K562 (cell line): ENCODE measurements around the gene TXNL1. TPM values are rescaled to one million over a fixed set of nuclear protein-coding genes. Genes with fewer than 3 reads are reported as not detected.

Source experiments
- ATAC-seq: fragments of 200-7000 bp; cut with Tn5 transposase; 3 replicates; pipeline ENCODE4 v1.9.1; 2020; ENCODE audit warnings: moderate library complexity
- BruUV-seq: library from RNA; stranded (reverse); fragments of 400-500 nt; replicated peaks from 2 replicates; lab custom pipeline; 2021; lab: Mats Ljungman, UMichigan
- CTCF ChIA-PET: fragments of 300-600 bp; formaldehyde crosslinking; extraction: SDS; loops from one replicate; lab custom pipeline; 2021; ENCODE audit warnings: low intra/inter-chr PET ratio; lab: Yijun Ruan, JAX
- POLR2A ChIA-PET: fragments of 300-600, 350-650 bp; sonication (Branson Sonifier 250); formaldehyde crosslinking; extraction: SDS; loops from one replicate; lab custom pipeline; 2021; ENCODE audit warnings: antibody characterized with exemption, inconsistent platforms; lab: Yijun Ruan, JAX
- DNase-seq, 4 experiments: peaks; one replicate each; pipeline versions ENCODE4 v3.0.0 to v3.0.0-alpha.2; 2011 to 2018; ENCODE audit warnings: low spot score in 3 of 4, mixed read lengths in 3 of 4; ENCODE audit errors: extremely low read depth in 1 of 4
- FAIRE-seq: peaks from 2 replicates; lab custom pipeline; 2011; peaks lifted over from hg19 to GRCh38; lab: Jason Lieb, UNC
- H2AFZ ChIP-seq: 2 replicates; pipeline ENCODE4 v1.6.0; 2011; ENCODE audit warnings: low read depth, low read length, control low read depth, inconsistent platforms
- H3K27ac ChIP-seq: fragments of 200-600 bp; 3 replicates; pipeline ENCODE4 v1.8.0; 2011; ENCODE audit warnings: low read depth, mild to moderate bottlenecking, control low read depth, inconsistent platforms, low read length, moderate library complexity, mixed read lengths; ENCODE audit errors: extremely low read depth
- H3K27me3 ChIP-seq, 2 experiments: fragments of 300-600 bp in 1 of 2; 2 replicates in 1 of 2; 3 replicates in 1 of 2; pipeline versions ENCODE4 v1.6.0 to v1.8.0; 2011; ENCODE audit warnings: inconsistent platforms in 2 of 2, low read length in 2 of 2, mild to moderate bottlenecking in 1 of 2, mixed read lengths in 1 of 2, moderate library complexity in 1 of 2; ENCODE audit not compliant: control insufficient read depth in 2 of 2, insufficient read depth in 2 of 2
- H3K36me3 ChIP-seq: fragments of 300-600 bp; 3 replicates; pipeline ENCODE4 v1.8.0; 2011; ENCODE audit warnings: mild to moderate bottlenecking, low read length, inconsistent platforms; ENCODE audit not compliant: control insufficient read depth, insufficient read depth
- H3K4me1 ChIP-seq, 2 experiments: fragments of 200-600 bp in 1 of 2; replicated peaks in 1 of 2; 2 replicates in 1 of 2; 3 replicates in 1 of 2; pipeline versions ENCODE4 v1.5.1 to v1.8.0; 2011; ENCODE audit warnings: inconsistent platforms in 2 of 2, low read length in 2 of 2, mild to moderate bottlenecking in 1 of 2, mixed read lengths in 1 of 2, moderate library complexity in 1 of 2; ENCODE audit not compliant: control insufficient read depth in 2 of 2, insufficient read depth in 2 of 2
- H3K4me2 ChIP-seq: 2 replicates; pipeline ENCODE4 v1.6.1; 2011; ENCODE audit warnings: low read length, control low read depth, inconsistent platforms, mixed read lengths; ENCODE audit not compliant: insufficient read depth
- H3K4me3 ChIP-seq: fragments of 200-600 bp; sonication (generic), shearing (Covaris generic); 2 replicates; pipeline ENCODE4 v1.5.1; 2016; ENCODE audit warnings: control low read depth, inconsistent platforms
- H3K79me2 ChIP-seq: fragments of 200-600 bp; 3 replicates; pipeline ENCODE4 v1.8.0; 2011; ENCODE audit warnings: low read length, inconsistent platforms; ENCODE audit not compliant: control insufficient read depth, insufficient read depth
- H3K9ac ChIP-seq, 2 experiments: 2 replicates each; pipeline versions ENCODE4 v1.6.0 to v1.6.1; 2011; ENCODE audit warnings: low read depth in 2 of 2, low read length in 2 of 2, control low read depth in 1 of 2, inconsistent platforms in 1 of 2, mild to moderate bottlenecking in 1 of 2, mixed read lengths in 1 of 2; ENCODE audit not compliant: insufficient read depth in 1 of 2
- H3K9me1 ChIP-seq: one replicate; pipeline ENCODE4 v1.6.0; 2011; ENCODE audit warnings: inconsistent platforms, mild to moderate bottlenecking, low read length, moderate library complexity; ENCODE audit not compliant: control insufficient read depth, insufficient read depth
- H3K9me3 ChIP-seq: replicated peaks from 2 replicates; pipeline ENCODE4 v1.5.1; 2011; ENCODE audit warnings: low read depth, low read length, inconsistent platforms; ENCODE audit not compliant: control insufficient read depth, insufficient read depth
- H4K20me1 ChIP-seq: replicated peaks from 2 replicates; pipeline ENCODE4 v1.6.1; 2011; ENCODE audit warnings: low read length, inconsistent platforms, mixed read lengths; ENCODE audit not compliant: control insufficient read depth, insufficient read depth
- CBX5 ChIP-seq: IDR thresholded peaks from 2 replicates; pipeline ENCODE4 v1.6.1; 2014; ENCODE audit warnings: low read depth, borderline replicate concordance
- CCAR2 ChIP-seq: fragments of 200-400 bp; formaldehyde crosslinking; IDR thresholded peaks from 2 replicates; pipeline ENCODE4 v1.6.1; 2017; ENCODE audit warnings: mild to moderate bottlenecking, low read depth, low read length
- GABPB2 ChIP-seq: fragments of 250-450 bp; sonication (Bioruptor Pico); conservative IDR thresholded peaks from 2 replicates; pipeline ENCODE4 v1.5.1; 2021; ENCODE audit warnings: mild to moderate bottlenecking
- HMBOX1 ChIP-seq: sonication (generic); IDR thresholded peaks from 2 replicates; pipeline ENCODE4 v1.6.1; 2016
- NCOA1 ChIP-seq: fragments of 450-650 bp; IDR thresholded peaks from 2 replicates; pipeline ENCODE4 v1.6.1; 2016; ENCODE audit warnings: low read depth
- NR2C2 ChIP-seq, 2 experiments: fragments of 200-800 bp in 1 of 2; sonication (Bioruptor generic) in 1 of 2; sonication (generic) in 1 of 2; formaldehyde crosslinking in 1 of 2; IDR thresholded peaks; 2 replicates each; pipeline versions ENCODE4 v1.6.1 to v1.8.0; 2016 to 2022; ENCODE audit warnings: mild to moderate bottlenecking in 1 of 2, missing compliant biosample characterization in 1 of 2, missing genetic modification characterization in 1 of 2, missing genetic modification reagents in 1 of 2
- NR4A1 ChIP-seq, 2 experiments: fragments of 250-450 bp in 1 of 2; fragments of 450-650 bp in 1 of 2; sonication (Bioruptor Pico) in 1 of 2; IDR thresholded peaks; 2 replicates each; pipeline versions ENCODE4 v1.4.0 to v1.6.1; 2016 to 2020; ENCODE audit warnings: mild to moderate bottlenecking in 2 of 2, missing compliant biosample characterization in 1 of 2, missing genetic modification characterization in 1 of 2, moderate library complexity in 1 of 2
- STAG1 ChIP-seq: sonication (generic); formaldehyde crosslinking; IDR thresholded peaks from 2 replicates; pipeline ENCODE4 v1.5.0; 2020; ENCODE audit warnings: missing genetic modification reagents, borderline replicate concordance
- THRB ChIP-seq: fragments of 450-650 bp; formaldehyde crosslinking; conservative IDR thresholded peaks from 2 replicates; pipeline ENCODE4 v1.4.0; 2022; ENCODE audit warnings: mild to moderate bottlenecking, missing genetic modification characterization
- ZBTB12 ChIP-seq: fragments of 250-450 bp; sonication (Bioruptor Pico); IDR thresholded peaks from 2 replicates; pipeline ENCODE4 v1.4.0; 2020
- WGBS: fragments of 100-300 bp; shearing (Covaris generic); methylation state at CpG from one replicate; pipeline ENCODE4 v1.1.6; 2016; ENCODE audit warnings: low coverage, mixed read lengths; ENCODE audit not compliant: insufficient coverage; ENCODE audit errors: missing lambda C conversion rate; 5-methylcytosine and 5-hydroxymethylcytosine counted together
- in situ Hi-C: fragments of 300-500 bp; cut with MboI; formaldehyde crosslinking; loops from 4 replicates; pipeline ENCODE4 v1.15.0; 2018; ENCODE audit warnings: inconsistent platforms, mixed read lengths
- intact Hi-C: fragments of 100-400 bp; cut with micrococcal nuclease; formaldehyde crosslinking; loops from 2 replicates; pipeline ENCODE4 v1.14.2; 2022
- polyA plus RNA-seq, 8 experiments: library from polyadenylated mRNA; depleted of rRNA in 4 of 8; stranded (reverse) in 5 of 8; unstranded in 3 of 8; fragments of >200 nt; fragmentation: Nextera tagmentation in 2 of 8; fragmentation: Illumina TruSeq in 1 of 8; extraction: Ambion mirVana in 2 of 8; extraction: Trizol in 1 of 8; gene quantifications; 2 replicates each; pipeline versions ENCODE4 v1.2.1 to v1.2.3, GENCODE V29; 2011 to 2014; ENCODE audit warnings: inconsistent platforms in 1 of 8, missing spikeins in 1 of 8
- total RNA-seq, 7 experiments: library from RNA; depleted of rRNA in 6 of 7; stranded (reverse); fragments of >200 nt in 6 of 7; fragmentation: Illumina TruSeq in 2 of 7; extraction: Trizol in 2 of 7; gene quantifications; 2 replicates each; pipeline versions ENCODE4 v1.2.1 to v1.2.3, GENCODE V29; 2011 to 2021; ENCODE audit warnings: low replicate concordance in 1 of 7

TXNL1 gene
- total and polyA plus RNA-seq, 9 of the 15 experiments (the other 6 are each of a cell fraction or from before 2014, with no cell fraction given): 45.4 to 103 (median 65.7) TPM

- TF ChIP-seq THRB: no peak
Observed at GRCh38 chr18:56649996-56650395, 11.6 kb upstream of the TXNL1 start (continued).

- ChIA-PET CTCF (no interaction called here), POLR2A (interaction anchor here (0.6 to 1.0 kb wide), 4 partner anchors 10 to 1715 kb away, joined by 3 to 5 read pairs (median 3); no protein-coding TSS in a partner anchor)
- in situ Hi-C loops: no loop called here
- H3K4me2 ChIP-seq: peak overlapping the region; percentile 52; the same call in 1 of the 2 replicates
- BruUV-seq: no TSS peak
- H3K79me2 ChIP-seq: peaks cover 18% of the 10 kb centered on the region
- peak; percentile 32 for FAIRE-seq
- peak; percentile 88 for TF ChIP-seq HMBOX1
- TF ChIP-seq NCOA1: no peak
- no peak for TF ChIP-seq CBX5
- no peak for TF ChIP-seq NR4A1 (CRISPR knock-in tag; IDR thresholded peaks at IDR 0.05)
- TF ChIP-seq NR4A1 (tag; IDR thresholded peaks at IDR 0.05): 0 out of 2 replicates have a peak, but pooled peaks have one; percentile 21
- TF ChIP-seq GABPB2 (CRISPR knock-in tag): no peak
- TF ChIP-seq CCAR2: no peak
- TF ChIP-seq ZBTB12 (CRISPR knock-in tag): no peak
- TF ChIP-seq STAG1: no peak
- no peak for TF ChIP-seq NR2C2 (CRISPR knock-in tag; IDR thresholded peaks at IDR 0.05)
- no peak for TF ChIP-seq NR2C2 (tag; IDR thresholded peaks at IDR 0.05)
- no peaks in the 10 kb centered on the region for H4K20me1 ChIP-seq
- H3K4me1 ChIP-seq: peaks cover 0 to 23% of the 10 kb centered on the region in 2 experiments; a peak in 3 of 5 replicates
- H2AFZ ChIP-seq: peak overlapping the region; percentile 86
- no peaks in the 10 kb centered on the region for H3K9me3 ChIP-seq
- H3K4me3 ChIP-seq: no peak overlapping the region
- peak in 1 of 4 experiments; percentile 17 for DNase-seq
- intact Hi-C loops: loop anchor here (5.0 kb wide), 1 partner anchor 54 kb away; no protein-coding TSS in a partner anchor
- H3K27me3 ChIP-seq: no peaks in the 10 kb centered on the region
- ATAC-seq: no peak
- 38% methylated on average over 3 of the region's 3 CpGs for WGBS
- H3K9me1 ChIP-seq: no peaks in the 10 kb centered on the region
- H3K27ac ChIP-seq: peak overlapping the region; percentile 71
- H3K9ac ChIP-seq: peak overlapping the region in 1 of 2 experiments; percentile 5; a peak in 2 of 4 replicates
- no peaks in the 10 kb centered on the region for H3K36me3 ChIP-seq
Observed at GRCh38 chr18:56647951-56648893, 9.8 kb upstream of the TXNL1 start.
